Lower leg skin (tissue), 4 donors: Measurements from ENCODE around the gene MCOLN2. TPM values are rescaled to one million over a fixed set of nuclear protein-coding genes. Genes with fewer than 3 reads are reported as not detected.
"Not testable (repeated sequence)": the region's sequence is repeated elsewhere in the genome, so short reads cannot be mapped to it uniquely, and the experiment has no call there.

Experiments
- DNase-seq, 2 donors: peaks; one replicate each; pipeline ENCODE4 v3.0.0-alpha.2; 2019; ENCODE audit warnings: low spot score in 2 of 2
- H3K4me3 ChIP-seq: fragments of 200-600 bp; sonication (generic); 2 replicates; pipeline ENCODE4 v1.5.1; 2017; ENCODE audit warnings: mild to moderate bottlenecking, low read depth; ENCODE audit not compliant: poor library complexity, severe bottlenecking
- POLR2A ChIP-seq, 2 donors: fragments of 450-650 bp; IDR thresholded peaks; one replicate each; pipeline ENCODE4 v1.6.1; 2016 to 2017; ENCODE audit warnings: antibody characterized with exemption in 2 of 2, mild to moderate bottlenecking in 1 of 2, moderate library complexity in 1 of 2
- WGBS, 2 donors: methylation state at CpG; one replicate each; pipeline ENCODE4 v1.1.5; 2018; 5-methylcytosine and 5-hydroxymethylcytosine counted together
- intact Hi-C: fragments of 100-400 bp; cut with DNase I; formaldehyde crosslinking; loops from one replicate; pipeline ENCODE4 v1.15.0; 2023; ENCODE audit warnings: low total_unique reads
- total RNA-seq, 4 donors: library from RNA; depleted of rRNA; stranded (reverse); fragments of >200 nt; gene quantifications; one replicate each; pipeline ENCODE4 v1.1.0, GENCODE V29; 2016
- TF ChIP-seq, protein P1 (sequence below), 3 donors: fragments of 450-650 bp; IDR thresholded peaks; one replicate each; pipeline ENCODE4 v1.5.1; 2016; ENCODE audit warnings: antibody characterized with exemption in 3 of 3, mild to moderate bottlenecking in 3 of 3, moderate library complexity in 2 of 3

MCOLN2 gene
- total RNA-seq, 4 donors from 2014 or later, result 0.44 to 1.9 (median 1.5) TPM

DNA sequence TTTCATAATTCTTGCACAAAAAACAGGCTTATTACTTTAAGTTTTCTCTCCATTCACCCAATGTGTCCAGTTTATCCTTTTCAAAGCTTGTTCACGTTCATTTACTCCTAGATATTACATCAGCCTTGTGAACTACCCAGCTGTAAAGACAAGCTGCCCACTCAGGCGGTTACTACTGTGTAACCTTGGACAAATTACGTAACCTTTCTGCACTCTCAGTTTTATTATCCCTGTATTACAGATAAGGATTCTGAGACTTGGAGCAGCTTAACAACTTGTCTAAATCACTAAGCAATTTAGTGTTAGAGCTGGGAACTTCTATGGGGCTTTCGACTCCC lies 83.4 kb downstream of the MCOLN2 start:
- WGBS, 2 donors, result 43 to 44% methylated on average over 4 of the region's 4 CpGs
- DNase-seq, result no peak
- TF ChIP-seq, protein P1, sequence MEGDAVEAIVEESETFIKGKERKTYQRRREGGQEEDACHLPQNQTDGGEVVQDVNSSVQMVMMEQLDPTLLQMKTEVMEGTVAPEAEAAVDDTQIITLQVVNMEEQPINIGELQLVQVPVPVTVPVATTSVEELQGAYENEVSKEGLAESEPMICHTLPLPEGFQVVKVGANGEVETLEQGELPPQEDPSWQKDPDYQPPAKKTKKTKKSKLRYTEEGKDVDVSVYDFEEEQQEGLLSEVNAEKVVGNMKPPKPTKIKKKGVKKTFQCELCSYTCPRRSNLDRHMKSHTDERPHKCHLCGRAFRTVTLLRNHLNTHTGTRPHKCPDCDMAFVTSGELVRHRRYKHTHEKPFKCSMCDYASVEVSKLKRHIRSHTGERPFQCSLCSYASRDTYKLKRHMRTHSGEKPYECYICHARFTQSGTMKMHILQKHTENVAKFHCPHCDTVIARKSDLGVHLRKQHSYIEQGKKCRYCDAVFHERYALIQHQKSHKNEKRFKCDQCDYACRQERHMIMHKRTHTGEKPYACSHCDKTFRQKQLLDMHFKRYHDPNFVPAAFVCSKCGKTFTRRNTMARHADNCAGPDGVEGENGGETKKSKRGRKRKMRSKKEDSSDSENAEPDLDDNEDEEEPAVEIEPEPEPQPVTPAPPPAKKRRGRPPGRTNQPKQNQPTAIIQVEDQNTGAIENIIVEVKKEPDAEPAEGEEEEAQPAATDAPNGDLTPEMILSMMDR (IDR thresholded peaks at IDR 0.05), result no peak
- no peak for TF ChIP-seq POLR2A (IDR thresholded peaks at IDR 0.05)
- no peak overlapping the region for H3K4me3 ChIP-seq
- intact Hi-C loops, result no loop called here

DNA sequence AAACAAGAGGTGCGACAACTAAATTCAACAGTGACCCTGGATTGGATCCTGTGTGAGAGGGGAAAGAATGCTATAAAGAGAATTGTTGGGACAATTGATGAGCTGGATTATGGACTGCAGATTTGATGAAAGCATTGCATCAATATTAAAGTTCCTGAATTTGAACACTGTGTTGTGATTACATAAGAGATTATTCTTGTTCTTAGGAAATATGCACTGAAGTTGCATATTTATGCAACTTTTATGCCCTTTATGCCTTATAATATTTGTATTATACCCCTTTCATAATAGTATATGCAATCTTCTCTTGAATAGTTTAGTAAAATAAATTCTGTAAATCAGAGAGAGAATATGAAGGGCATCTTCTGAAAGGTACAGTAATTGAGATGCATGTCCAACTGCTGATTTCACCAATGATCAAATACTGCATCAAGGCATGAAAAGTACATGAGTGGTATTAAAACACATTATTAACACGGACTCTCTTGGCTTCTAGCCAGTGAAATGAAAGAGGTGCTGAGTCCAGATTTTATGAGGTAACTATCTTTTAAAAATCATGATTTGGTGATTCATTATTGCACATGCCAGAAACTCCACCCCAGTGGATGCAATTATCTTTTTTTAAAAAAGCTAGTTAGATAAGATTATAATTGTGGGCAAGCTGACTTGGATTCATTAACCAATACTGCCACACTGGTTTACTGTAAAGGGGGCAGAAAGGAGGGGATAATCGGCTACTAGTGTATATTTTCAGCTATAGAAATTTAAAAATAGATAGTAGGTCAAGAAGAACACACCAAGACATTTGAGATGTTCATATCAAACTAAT lies 84.0 kb downstream of the MCOLN2 start:
- H3K4me3 ChIP-seq, result no peak overlapping the region
- no peak for DNase-seq
- TF ChIP-seq POLR2A (IDR thresholded peaks at IDR 0.05), result no peak
- TF ChIP-seq, protein P1 (IDR thresholded peaks at IDR 0.05), result no peak
- WGBS, 2 donors, result 58 to 63% methylated on average over 3 of the region's 3 CpGs
- intact Hi-C loops, result no loop called here

DNA sequence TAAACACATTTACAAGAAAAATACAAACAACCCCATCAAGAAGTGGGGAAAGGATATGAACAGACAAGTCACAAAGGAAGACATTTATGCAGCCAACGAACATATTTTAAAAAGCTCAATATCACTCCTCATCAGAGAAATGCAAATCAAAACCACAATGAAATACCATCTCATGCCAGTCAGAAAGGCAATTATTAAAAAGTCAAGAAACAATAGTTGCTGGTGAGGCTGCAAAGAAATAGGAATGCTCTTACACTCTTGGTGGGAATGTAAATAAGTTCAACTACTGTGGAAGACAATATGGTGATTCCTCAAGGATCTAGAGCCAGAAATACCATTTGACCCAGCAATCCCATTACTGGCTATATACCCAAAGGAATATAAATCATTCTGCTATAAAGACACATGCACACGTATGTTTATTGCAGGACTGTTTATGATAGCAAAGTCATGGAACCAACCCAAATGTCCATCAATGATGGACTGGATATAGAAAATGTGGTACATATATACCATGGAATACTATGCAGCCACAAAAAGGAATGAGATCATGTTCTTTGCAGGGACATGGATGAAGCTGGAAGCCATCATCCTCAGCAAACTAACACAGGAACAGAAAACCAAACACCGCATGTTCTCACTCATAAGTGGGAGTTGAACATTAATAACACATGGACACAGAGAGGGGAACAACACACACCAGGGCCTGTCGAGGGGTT lies 88.0 kb downstream of the MCOLN2 start:
- H3K4me3 ChIP-seq, DNase-seq, intact Hi-C loops: not testable (repeated sequence)
- 74 to 75% methylated on average over 4 of the region's 4 CpGs for WGBS, 2 donors

DNA sequence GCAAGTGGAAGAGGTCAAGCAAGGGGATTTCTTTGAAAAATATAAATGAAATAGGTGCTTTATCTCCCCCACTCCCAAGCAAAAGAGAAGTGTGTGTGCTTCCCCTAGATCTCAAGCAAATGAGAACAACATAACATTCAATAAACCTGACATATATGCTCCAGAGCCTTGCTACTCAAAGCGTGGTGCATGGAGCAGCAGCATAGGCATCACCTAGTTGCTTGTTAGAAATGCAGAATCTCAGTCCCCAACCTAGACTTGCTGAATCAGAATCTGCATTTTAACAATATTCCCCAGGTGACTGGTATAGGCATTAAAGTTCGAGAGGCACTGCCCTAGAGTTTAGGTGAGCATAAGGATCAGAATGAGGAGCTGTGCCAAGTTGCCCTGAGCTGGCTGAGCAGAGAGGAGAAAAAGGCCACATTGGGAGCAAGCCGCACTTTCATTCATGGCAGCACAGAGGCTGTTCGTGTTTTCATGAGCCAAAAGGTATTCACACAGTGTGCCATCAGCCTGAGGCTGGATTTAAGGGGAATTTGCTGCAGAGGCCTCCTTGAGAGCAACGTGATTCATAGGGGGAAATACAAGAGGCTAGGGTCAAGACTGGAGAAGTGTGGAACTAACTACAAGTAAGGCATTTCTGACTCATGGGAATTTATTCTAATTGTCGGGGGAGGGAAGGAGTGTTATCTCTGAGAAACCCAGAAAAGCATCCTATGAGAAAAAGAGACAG lies 89.7 kb downstream of the MCOLN2 start:
- 51 to 68% methylated on average over 6 of the region's 6 CpGs for WGBS, 2 donors
- DNase-seq, result no peak
- no peak overlapping the region for H3K4me3 ChIP-seq
- no peak for TF ChIP-seq POLR2A (IDR thresholded peaks at IDR 0.05)
- TF ChIP-seq, protein P1 (IDR thresholded peaks at IDR 0.05), result no peak
- intact Hi-C loops, result no loop called here

DNA sequence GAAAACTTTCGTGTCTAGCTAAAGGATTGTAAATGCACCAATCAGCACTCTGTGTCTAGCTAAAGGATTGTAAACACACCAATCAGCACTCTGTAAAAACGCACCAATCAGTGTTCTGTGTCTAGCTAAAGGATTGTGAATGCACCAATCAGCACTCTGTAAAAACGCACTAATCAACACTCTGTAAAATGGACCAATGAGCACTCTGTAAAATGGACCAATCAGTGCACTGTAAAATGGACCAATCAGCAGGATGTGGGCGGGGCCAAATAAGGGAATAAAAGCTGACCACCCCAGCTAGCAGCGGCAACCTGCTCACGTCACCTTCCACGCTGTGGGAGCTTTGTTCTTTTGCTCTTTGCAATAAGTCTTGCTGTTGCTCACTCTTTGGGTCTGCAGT lies 94.2 kb downstream of the MCOLN2 start:
- H3K4me3 ChIP-seq, intact Hi-C loops, DNase-seq: not testable (repeated sequence)
- 73 to 88% methylated on average over 7 of the region's 7 CpGs for WGBS, 2 donors

DNA sequence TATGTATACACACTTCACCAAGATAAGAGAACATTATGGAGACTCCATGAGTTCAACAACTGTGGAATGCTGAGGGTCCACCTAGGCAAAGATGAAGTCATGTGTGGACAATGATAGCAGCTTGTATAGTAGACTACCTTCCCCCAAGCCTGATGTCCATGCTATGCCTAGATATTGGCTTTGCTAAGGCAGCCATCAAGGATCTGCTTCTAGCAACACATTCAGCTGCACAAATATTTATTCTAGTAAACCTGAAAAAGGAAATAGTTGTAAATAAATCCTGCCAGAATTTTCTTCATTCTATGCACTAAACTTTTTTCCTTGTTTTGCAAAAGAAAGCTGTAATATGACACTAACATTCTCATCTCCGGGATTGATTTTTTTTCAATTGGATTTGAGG lies 96.9 kb downstream of the MCOLN2 start:
- intact Hi-C loops, result no loop called here
- DNase-seq, result no peak
- WGBS, 2 donors, result 46 to 48% methylated on average over 1 of the region's 1 CpG
- TF ChIP-seq POLR2A (IDR thresholded peaks at IDR 0.05), result no peak
- TF ChIP-seq, protein P1 (IDR thresholded peaks at IDR 0.05), result no peak
- no peak overlapping the region for H3K4me3 ChIP-seq
